Loucy (cell line): Measurements from ENCODE around the gene DCAF6.

ENCODE experiments used
- H2AFZ ChIP-seq: fragments of 200-600 bp; sonication (generic); 2 replicates; pipeline ENCODE4 v1.6.0; 2016; ENCODE audit warnings: antibody characterized with exemption, mild to moderate bottlenecking, low read length, moderate library complexity
- H3F3A ChIP-seq: fragments of 200-600 bp; 2 replicates; pipeline ENCODE4 v1.6.0; 2016; ENCODE audit warnings: antibody characterized with exemption, low read depth, mild to moderate bottlenecking
- H3K27me3 ChIP-seq: fragments of 200-600 bp; sonication (generic); 2 replicates; pipeline ENCODE4 v1.6.1; 2014; ENCODE audit warnings: low read length, mild to moderate bottlenecking; ENCODE audit not compliant: insufficient read depth, poor library complexity, severe bottlenecking
- H3K36me3 ChIP-seq: fragments of 200-600 bp; sonication (generic); 2 replicates; pipeline ENCODE4 v1.6.1; 2016; ENCODE audit warnings: low read length; ENCODE audit not compliant: insufficient read depth
- H3K4me1 ChIP-seq: fragments of 200-600 bp; sonication (generic); 2 replicates; pipeline ENCODE4 v1.5.1; 2014; ENCODE audit warnings: low read length, mild to moderate bottlenecking; ENCODE audit not compliant: insufficient read depth, poor library complexity, severe bottlenecking
- H3K4me2 ChIP-seq: fragments of 200-600 bp; sonication (generic); 2 replicates; pipeline ENCODE4 v1.6.0; 2014; ENCODE audit warnings: antibody characterized with exemption, low read length, low read depth, mild to moderate bottlenecking; ENCODE audit not compliant: poor library complexity, severe bottlenecking
- H3K4me3 ChIP-seq: fragments of 200-600 bp; sonication (generic); 2 replicates; pipeline ENCODE4 v1.5.1; 2014; ENCODE audit warnings: low read length, mild to moderate bottlenecking, mixed read lengths; ENCODE audit not compliant: poor library complexity, severe bottlenecking
- H3K79me2 ChIP-seq: fragments of 200-600 bp; sonication (generic); 2 replicates; pipeline ENCODE4 v1.6.1; 2014; ENCODE audit warnings: low read length; ENCODE audit not compliant: insufficient read depth
- H3K9ac ChIP-seq: fragments of 200-600 bp; sonication (generic); 2 replicates; pipeline ENCODE4 v1.6.0; 2014; ENCODE audit warnings: mild to moderate bottlenecking, low read depth, low read length, moderate library complexity; ENCODE audit not compliant: poor library complexity, severe bottlenecking
- H3K9me2 ChIP-seq: fragments of 200-600 bp; sonication (generic); replicated peaks from 2 replicates; pipeline ENCODE4 v1.6.1; 2016; ENCODE audit warnings: low read depth, low read length, mixed read lengths
- H3K9me3 ChIP-seq: fragments of 200-600 bp; sonication (generic); 2 replicates; pipeline ENCODE4 v1.6.1; 2014; ENCODE audit warnings: mild to moderate bottlenecking, antibody characterized with exemption, low read length, low read depth; ENCODE audit not compliant: insufficient read depth
- H4K20me1 ChIP-seq: fragments of 200-600 bp; sonication (generic); 2 replicates; pipeline ENCODE4 v1.6.0; 2014; ENCODE audit warnings: antibody characterized with exemption, low read length, mild to moderate bottlenecking; ENCODE audit not compliant: insufficient read depth, poor library complexity, severe bottlenecking
- CTCF ChIP-seq: fragments of 200-600 bp; sonication (generic); conservative IDR thresholded peaks from 2 replicates; pipeline ENCODE4 v1.5.1; 2014; ENCODE audit warnings: mild to moderate bottlenecking, antibody characterized with exemption, low read length
- EZH2phosphoT487 ChIP-seq: fragments of 200-600 bp; IDR thresholded peaks from 2 replicates; pipeline ENCODE4 v1.6.1; 2018; ENCODE audit warnings: antibody characterized with exemption, mild to moderate bottlenecking, moderate library complexity, borderline replicate concordance

DCAF6 gene

GRCh38 chr1:168019407-168019806 lies 82.9 kb downstream of the DCAF6 start:
- Histone ChIP-seq H3K79me2 (no peaks in the 10 kb centered on the region), H4K20me1 (no peaks in the 10 kb centered on the region), H3K4me3 (no peak overlapping the region), H3K4me1 (no peaks in the 10 kb centered on the region), H3K9ac (no peak overlapping the region), H3K4me2 (no peak overlapping the region), H3K9me2 (no peaks in the 10 kb centered on the region), H2AFZ (no peak overlapping the region), H3F3A (no peaks in the 10 kb centered on the region), H3K27me3 (no peaks in the 10 kb centered on the region), H3K36me3 (peaks cover 44% of the 10 kb centered on the region), H3K9me3 (no peaks in the 10 kb centered on the region)
- no peak for TF ChIP-seq CTCF
- no peak for TF ChIP-seq EZH2phosphoT487

DNA sequence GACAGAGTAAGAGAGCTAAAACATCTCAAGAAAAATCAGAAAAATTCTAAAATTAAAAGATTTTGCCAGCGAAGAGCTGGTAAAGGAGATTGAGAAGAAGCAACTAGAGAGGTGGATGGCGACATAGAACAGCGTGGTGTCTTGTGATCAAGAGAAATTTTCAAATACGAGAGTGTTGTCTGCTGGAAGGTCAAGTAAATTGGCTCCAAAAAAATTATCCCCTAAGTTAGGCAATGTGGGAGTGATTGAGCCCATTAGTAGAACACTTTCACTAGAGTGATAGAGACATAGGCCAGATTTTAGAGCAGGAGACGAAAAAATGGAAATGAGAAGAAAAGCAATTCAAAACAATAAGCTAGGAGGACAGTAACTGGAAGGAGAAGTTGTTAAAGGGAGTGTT lies 94.7 kb downstream of the DCAF6 start:
- Histone ChIP-seq H3K79me2 (no peaks in the 10 kb centered on the region), H3K4me3 (no peak overlapping the region), H3K9me2 (no peaks in the 10 kb centered on the region), H3K27me3 (no peaks in the 10 kb centered on the region), H3K36me3 (no peaks in the 10 kb centered on the region; the same call in 1 of the 2 replicates), H4K20me1 (no peaks in the 10 kb centered on the region), H3K9ac (no peak overlapping the region), H3F3A (no peaks in the 10 kb centered on the region), H3K9me3 (no peaks in the 10 kb centered on the region), H2AFZ (no peak overlapping the region), H3K4me2 (no peak overlapping the region), H3K4me1 (no peaks in the 10 kb centered on the region)
- TF ChIP-seq CTCF (no peak), EZH2phosphoT487 (no peak)

DNA sequence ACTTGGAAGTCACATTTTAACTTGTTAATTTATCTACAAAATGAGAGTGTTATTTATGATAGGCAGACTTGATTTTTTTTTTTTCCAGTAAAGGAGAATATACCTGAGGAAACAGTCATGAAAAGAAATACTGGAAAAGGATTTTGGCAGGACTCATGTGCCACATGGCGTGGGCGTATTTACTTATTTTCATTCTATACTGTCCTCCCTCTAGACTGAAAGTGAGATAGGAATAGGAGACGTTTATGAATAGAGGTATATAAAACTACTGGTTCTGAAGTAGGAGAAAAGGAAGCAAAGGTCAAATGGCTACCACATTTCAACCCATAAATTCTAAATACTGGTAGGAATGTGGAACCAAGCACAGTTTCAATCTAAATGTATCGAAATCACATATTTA lies 95.1 kb downstream of the DCAF6 start:
- Histone ChIP-seq H3K27me3 (no peaks in the 10 kb centered on the region), H3F3A (no peaks in the 10 kb centered on the region), H4K20me1 (no peaks in the 10 kb centered on the region), H3K36me3 (no peaks in the 10 kb centered on the region), H3K4me3 (no peak overlapping the region), H3K4me1 (no peaks in the 10 kb centered on the region), H3K79me2 (no peaks in the 10 kb centered on the region), H3K4me2 (no peak overlapping the region), H2AFZ (no peak overlapping the region), H3K9ac (no peak overlapping the region), H3K9me2 (no peaks in the 10 kb centered on the region), H3K9me3 (no peaks in the 10 kb centered on the region)
- TF ChIP-seq EZH2phosphoT487, result no peak

DNA sequence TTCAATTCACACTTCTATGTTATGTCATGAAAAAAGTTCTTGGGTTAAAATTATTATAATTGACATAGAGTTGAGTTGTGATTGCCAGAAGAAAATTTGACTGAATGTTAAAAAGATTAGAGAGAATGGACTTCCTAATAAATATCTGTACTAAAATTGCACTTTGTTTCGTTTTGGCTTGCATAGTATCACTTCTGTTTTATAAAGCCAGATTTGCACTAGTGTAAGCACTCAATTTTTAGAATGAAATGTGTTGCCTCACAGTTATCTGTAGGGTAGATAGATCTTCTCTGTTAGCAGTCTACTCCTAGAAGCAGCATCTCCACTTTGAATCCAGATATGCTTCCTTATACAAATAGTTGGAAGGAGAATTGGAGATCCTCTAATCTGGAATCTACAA lies 95.5 kb downstream of the DCAF6 start:
- H4K20me1 ChIP-seq, result no peaks in the 10 kb centered on the region
- no peaks in the 10 kb centered on the region for H3K27me3 ChIP-seq
- no peaks in the 10 kb centered on the region for H3K9me3 ChIP-seq
- no peaks in the 10 kb centered on the region for H3K79me2 ChIP-seq
- no peak overlapping the region for H3K4me2 ChIP-seq
- no peaks in the 10 kb centered on the region for H3K36me3 ChIP-seq
- no peaks in the 10 kb centered on the region for H3K9me2 ChIP-seq
- no peaks in the 10 kb centered on the region for H3F3A ChIP-seq
- no peak overlapping the region for H2AFZ ChIP-seq
- no peak overlapping the region for H3K9ac ChIP-seq
- TF ChIP-seq CTCF, result no peak
- no peak for TF ChIP-seq EZH2phosphoT487
- H3K4me3 ChIP-seq, result no peak overlapping the region
- no peaks in the 10 kb centered on the region for H3K4me1 ChIP-seq
